GM19468 (cell line): Measurements from ENCODE around the gene KASH5.

Source experiments
- ATAC-seq: cut with Tn5 transposase; IDR thresholded peaks from one replicate; pipeline ENCODE4 v1.9.1; 2021; ENCODE audit warnings: mild to moderate bottlenecking, moderate library complexity, moderate number of reproducible peaks; ENCODE audit not compliant: unreplicated experiment; ENCODE audit errors: extremely low read depth

KASH5 gene

GRCh38 chr19:49391581-49392399, 3.7 kb downstream of the KASH5 start:
- ATAC-seq, result no peak

GRCh38 chr19:49393881-49394280, 5.8 kb downstream of the KASH5 start:
- ATAC-seq, result no peak

- no peak for ATAC-seq
These were observed 7.7 kb downstream of the KASH5 start for GRCh38 chr19:49395581-49396407.

- ATAC-seq, result no peak
These were observed 8.9 kb downstream of the KASH5 start for GRCh38 chr19:49396738-49397505.

- ATAC-seq, result no peak
These were observed 10.1 kb downstream of the KASH5 start for GRCh38 chr19:49398001-49398615.

GRCh38 chr19:49398931-49399330, 10.9 kb downstream of the KASH5 start:
- no peak for ATAC-seq

- ATAC-seq, result no peak
These were observed 12.0 kb downstream of the KASH5 start for GRCh38 chr19:49400029-49400428.

GRCh38 chr19:49403404-49404187, 15.5 kb downstream of the KASH5 start:
- ATAC-seq, result no peak

- no peak for ATAC-seq
These were observed 19.0 kb downstream of the KASH5 start for GRCh38 chr19:49407079-49407478.

GRCh38 chr19:49407482-49408015, 19.5 kb downstream of the KASH5 start:
- no peak for ATAC-seq

GRCh38 chr19:49408816-49409440, 20.9 kb downstream of the KASH5 start:
- no peak for ATAC-seq

GRCh38 chr19:49409441-49410029, 21.5 kb downstream of the KASH5 start:
- ATAC-seq, result no peak

GRCh38 chr19:49411681-49412326, 23.8 kb downstream of the KASH5 start:
- no peak for ATAC-seq

- no peak for ATAC-seq
These were observed 25.3 kb downstream of the KASH5 start for GRCh38 chr19:49413348-49413747.

- no peak for ATAC-seq
These were observed 26.2 kb downstream of the KASH5 start for GRCh38 chr19:49414256-49414655.

- ATAC-seq, result no peak
These were observed 27.2 kb downstream of the KASH5 start for GRCh38 chr19:49415102-49415809.

- ATAC-seq, result no peak
These were observed 27.8 kb downstream of the KASH5 start for GRCh38 chr19:49415810-49416200.
